HG02943 (cell line): ENCODE measurements around the gene ZRANB2.

ENCODE experiments used
- ATAC-seq: cut with Tn5 transposase; IDR thresholded peaks from one replicate; pipeline ENCODE4 v1.9.1; 2021; ENCODE audit warnings: mild to moderate bottlenecking, low read depth, moderate library complexity; ENCODE audit not compliant: unreplicated experiment

The ZRANB2 gene

DNA sequence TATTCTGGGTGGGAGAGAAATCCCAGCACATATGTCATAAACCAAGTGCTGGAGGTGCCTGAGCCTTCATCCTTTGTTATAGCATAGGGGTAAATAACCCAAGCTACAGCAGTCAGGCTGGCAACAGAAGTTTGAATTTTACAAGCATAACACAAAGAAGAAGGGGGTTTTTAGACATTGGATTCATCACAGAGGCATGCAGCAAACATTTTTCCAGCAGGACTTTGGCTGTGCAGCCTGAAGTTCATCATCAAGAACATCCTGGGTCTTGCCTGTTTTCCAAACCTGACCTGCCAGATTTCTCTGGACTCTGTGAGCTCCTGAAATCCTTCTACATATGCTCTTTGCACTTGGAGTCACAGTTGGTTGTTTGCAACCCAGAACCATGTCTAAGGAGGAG, 49.4 kb downstream of the ZRANB2 start:
- no peak for ATAC-seq

GRCh38 chr1:71030026-71030425, 50.8 kb downstream of the ZRANB2 start:
- no peak for ATAC-seq

GRCh38 chr1:71028981-71029380, 51.9 kb downstream of the ZRANB2 start:
- no peak for ATAC-seq

- ATAC-seq, result no peak
Measured at GRCh38 chr1:71027991-71028390, 52.8 kb downstream of the ZRANB2 start.

DNA sequence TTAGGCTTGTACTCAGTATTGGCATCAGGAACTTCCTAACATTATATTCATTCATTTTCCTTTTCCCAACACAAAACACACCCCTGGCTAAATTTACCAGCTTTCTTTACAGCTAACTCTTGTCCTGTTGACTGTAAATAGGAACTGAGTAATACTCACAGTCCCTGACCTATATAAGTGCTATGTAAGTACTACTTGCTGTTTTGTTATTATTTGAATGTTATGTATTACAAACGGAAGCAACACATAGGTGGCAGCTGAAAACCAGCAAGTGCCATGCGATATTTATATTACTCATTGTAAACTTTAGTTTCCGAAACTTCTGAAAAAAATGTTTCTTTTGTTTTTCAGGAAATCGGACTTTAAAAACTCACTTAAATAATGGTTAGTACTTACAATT, 54.7 kb downstream of the ZRANB2 start:
- ATAC-seq, result no peak

DNA sequence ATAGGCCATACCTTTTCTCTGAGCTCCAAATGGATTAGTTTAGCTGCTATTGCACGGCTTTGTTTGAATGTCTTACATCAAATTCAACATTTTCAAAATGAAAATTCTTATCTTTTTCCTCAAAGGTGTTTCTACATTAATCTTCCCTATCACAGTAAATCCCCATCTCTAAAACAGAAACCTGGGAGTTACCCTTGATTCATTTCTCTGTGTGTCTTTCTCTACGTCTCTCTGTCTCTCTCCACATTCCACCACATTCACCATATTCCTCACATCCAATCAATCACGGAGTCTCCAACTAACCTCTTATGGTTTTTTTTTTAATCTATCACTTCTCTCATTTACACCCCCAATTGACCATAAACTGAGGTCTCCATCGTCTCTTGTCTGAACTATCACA, 57.3 kb downstream of the ZRANB2 start:
- ATAC-seq, result no peak

DNA sequence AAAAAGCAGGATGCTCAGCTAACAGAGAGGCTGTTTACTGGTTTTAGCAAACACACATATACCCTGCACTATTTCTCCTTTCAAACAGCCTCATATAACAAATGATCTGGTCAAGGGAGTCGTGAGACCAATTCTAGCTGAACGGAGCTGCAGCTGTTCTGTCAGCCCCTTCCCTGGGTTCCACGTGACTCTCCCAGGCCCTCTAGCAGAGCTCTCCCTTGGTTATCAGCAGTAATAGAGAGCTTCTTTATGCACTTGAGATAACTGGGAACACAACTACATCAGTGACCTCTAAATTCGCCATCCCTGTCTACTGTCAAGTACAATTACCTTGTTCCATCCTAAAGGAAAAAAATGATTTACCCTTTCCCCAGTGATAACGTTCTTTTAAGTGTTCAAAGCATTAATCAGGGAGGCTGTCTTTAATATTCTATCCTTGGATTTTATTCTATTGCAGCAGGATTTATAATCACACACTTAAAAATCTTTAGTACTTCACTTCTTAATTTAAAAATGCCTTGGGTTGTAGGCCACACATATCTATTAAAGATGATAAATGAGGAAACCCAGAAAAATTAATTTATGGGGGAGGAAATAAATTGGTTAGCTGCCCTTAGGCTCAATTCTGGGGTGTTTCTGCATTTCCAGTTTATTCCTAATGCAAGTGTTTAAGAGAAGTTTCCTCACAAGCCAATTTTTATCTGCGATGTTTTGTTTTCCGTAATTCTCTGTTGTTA, 61.4 kb downstream of the ZRANB2 start:
- ATAC-seq, result no peak

GRCh38 chr1:71018791-71019190, 62.0 kb downstream of the ZRANB2 start:
- ATAC-seq, result no peak

GRCh38 chr1:71015745-71016144, 65.1 kb downstream of the ZRANB2 start:
- no peak for ATAC-seq

DNA sequence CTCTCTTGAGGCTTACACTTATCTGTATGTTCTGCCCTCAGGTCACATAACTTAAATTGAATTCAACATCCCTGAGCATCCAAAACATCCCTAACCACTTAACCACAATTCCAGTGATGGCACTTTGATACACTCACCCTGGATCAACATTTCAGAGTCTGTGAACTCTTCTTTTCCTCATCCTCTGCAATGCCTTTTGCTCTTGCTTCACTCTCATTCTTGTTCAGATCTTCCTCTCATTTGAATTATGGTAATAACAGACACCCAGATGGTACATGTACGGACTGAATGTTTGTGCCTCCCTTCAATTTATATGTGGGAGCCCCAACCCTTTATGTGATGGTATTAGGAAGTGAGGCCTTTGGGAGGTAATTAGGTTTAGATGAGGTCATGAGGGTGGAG, 66.7 kb downstream of the ZRANB2 start:
- ATAC-seq, result no peak
